H1 (cell line): ENCODE measurements around the gene ROBO2. TPM values are rescaled to one million over a fixed set of nuclear protein-coding genes. Genes with fewer than 3 reads are reported as not detected.

ENCODE experiments used
- CTCF ChIA-PET: fragments of 300-600 bp; sonication (Branson Sonifier 250); formaldehyde crosslinking; loops from one replicate; lab custom pipeline; 2021; ENCODE audit not compliant: partially characterized antibody; lab: Charles Lee
- POLR2A ChIA-PET: fragments of 300-600 bp; sonication (Branson Sonifier 250); formaldehyde crosslinking; loops from one replicate; lab custom pipeline; 2021; ENCODE audit warnings: inconsistent platforms; ENCODE audit not compliant: partially characterized antibody; lab: Charles Lee
- DNase-seq, 2 experiments: peaks; one replicate each; pipeline versions ENCODE4 v3.0.0 to v3.0.0-alpha.2; 2010 to 2022; ENCODE audit warnings: low spot score in 2 of 2, low read depth in 1 of 2, mixed read lengths in 1 of 2
- FAIRE-seq: peaks from 2 replicates; lab custom pipeline; 2011; peaks lifted over from hg19 to GRCh38; lab: Jason Lieb, UNC
- H2AFZ ChIP-seq: 2 replicates; pipeline ENCODE4 v1.8.1; 2012; ENCODE audit warnings: low read length, inconsistent platforms
- H2AK5ac ChIP-seq: 2 replicates; pipeline ENCODE4 v1.6.1; 2013; ENCODE audit warnings: low read depth, low read length
- H2BK120ac ChIP-seq: replicated peaks from 2 replicates; pipeline ENCODE3; 2013; ENCODE audit warnings: low read depth, low read length, inconsistent platforms
- H2BK12ac ChIP-seq: 2 replicates; pipeline ENCODE4 v1.6.1; 2013; ENCODE audit warnings: low read depth, low read length
- H2BK15ac ChIP-seq: 2 replicates; pipeline ENCODE4 v1.6.1; 2013; ENCODE audit warnings: low read length
- H2BK20ac ChIP-seq: 2 replicates; pipeline ENCODE4 v1.6.1; 2013; ENCODE audit warnings: low read length
- H2BK5ac ChIP-seq: 2 replicates; pipeline ENCODE4 v1.6.1; 2013; ENCODE audit warnings: low read depth, low read length
- H3K14ac ChIP-seq: 2 replicates; pipeline ENCODE4 v1.6.1; 2013; ENCODE audit warnings: inconsistent platforms; ENCODE audit not compliant: insufficient read length
- H3K18ac ChIP-seq: 2 replicates; pipeline ENCODE4 v1.6.1; 2013; ENCODE audit warnings: low read length; ENCODE audit errors: extremely low read depth
- H3K23ac ChIP-seq: 2 replicates; pipeline ENCODE4 v1.6.1; 2013; ENCODE audit warnings: inconsistent platforms; ENCODE audit not compliant: insufficient read length
- H3K23me2 ChIP-seq: 2 replicates; pipeline ENCODE4 v1.6.1; 2013; ENCODE audit warnings: low read depth, low read length
- H3K27ac ChIP-seq: 2 replicates; pipeline ENCODE4 v1.6.1; 2011; ENCODE audit warnings: low read depth, low read length, inconsistent platforms
- H3K27me3 ChIP-seq, 4 experiments: replicated peaks in 1 of 4; 1 replicate in 1 of 4; 2 replicates in 3 of 4; pipeline versions ENCODE4 v1.6.1 to v1.8.1; 2011 to 2013; ENCODE audit warnings: low read length in 3 of 4, mild to moderate bottlenecking in 3 of 4, inconsistent platforms in 2 of 4, mixed read lengths in 2 of 4, moderate library complexity in 1 of 4; ENCODE audit not compliant: control insufficient read depth in 3 of 4, insufficient read depth in 3 of 4; ENCODE audit errors: extremely low read depth in 1 of 4
- H3K36me3 ChIP-seq, 4 experiments: 2 replicates each; pipeline versions ENCODE4 v1.6.1 to v1.8.1; 2011 to 2013; ENCODE audit warnings: mild to moderate bottlenecking in 4 of 4, low read length in 3 of 4, moderate library complexity in 2 of 4, control low read depth in 1 of 4, inconsistent platforms in 1 of 4; ENCODE audit not compliant: insufficient read depth in 4 of 4, control insufficient read depth in 2 of 4
- H3K4ac ChIP-seq: replicated peaks from 2 replicates; pipeline ENCODE3; 2013; ENCODE audit warnings: low read length, low read depth, mixed read lengths, inconsistent platforms; ENCODE audit not compliant: insufficient read length
- H3K4me1 ChIP-seq, 4 experiments: replicated peaks in 1 of 4; 1 replicate in 1 of 4; 2 replicates in 3 of 4; pipeline versions ENCODE4 v1.6.1 to v1.8.1; 2011 to 2013; ENCODE audit warnings: low read length in 3 of 4, inconsistent platforms in 2 of 4, mixed read lengths in 1 of 4; ENCODE audit not compliant: insufficient read depth in 4 of 4, control insufficient read depth in 3 of 4
- H3K4me2 ChIP-seq, 2 experiments: 2 replicates each; pipeline versions ENCODE4 v1.6.1 to v1.8.1; 2011 to 2013; ENCODE audit warnings: low read depth in 2 of 2, low read length in 2 of 2, control low read depth in 1 of 2, inconsistent platforms in 1 of 2, mild to moderate bottlenecking in 1 of 2; ENCODE audit not compliant: insufficient read depth in 1 of 2
- H3K4me3 ChIP-seq, 4 experiments: fragments of 200-600, 300-600 bp in 1 of 4; sonication (generic), shearing (Covaris generic), sonication (Bioruptor Twin) in 1 of 4; 2 replicates each; pipeline versions ENCODE4 v1.5.1 to v1.8.1; 2011 to 2016; ENCODE audit warnings: low read length in 4 of 4, low read depth in 3 of 4, control low read depth in 2 of 4, inconsistent platforms in 2 of 4, mild to moderate bottlenecking in 2 of 4, mixed read lengths in 1 of 4, moderate library complexity in 1 of 4; ENCODE audit not compliant: insufficient read depth in 2 of 4; ENCODE audit errors: extremely low read depth in 1 of 4
- H3K56ac ChIP-seq: replicated peaks from 2 replicates; pipeline ENCODE3; 2013; ENCODE audit warnings: low read depth, mild to moderate bottlenecking, mixed read lengths, low read length, inconsistent platforms; ENCODE audit not compliant: insufficient read length
- H3K79me1 ChIP-seq: 2 replicates; pipeline ENCODE4 v1.6.1; 2013; ENCODE audit warnings: low read depth, low read length, control low read depth
- H3K79me2 ChIP-seq, 2 experiments: 2 replicates each; pipeline versions ENCODE4 v1.6.1 to v1.8.1; 2012 to 2013; ENCODE audit warnings: low read length in 2 of 2, mild to moderate bottlenecking in 2 of 2, inconsistent platforms in 1 of 2; ENCODE audit not compliant: insufficient read depth in 2 of 2, control insufficient read depth in 1 of 2
- H3K9ac ChIP-seq, 4 experiments: replicated peaks in 1 of 4; 1 replicate in 1 of 4; 2 replicates in 3 of 4; pipeline versions ENCODE4 v1.6.1 to v1.8.1; 2011 to 2013; ENCODE audit warnings: low read depth in 3 of 4, low read length in 3 of 4, control low read depth in 2 of 4, mild to moderate bottlenecking in 2 of 4, moderate library complexity in 2 of 4, inconsistent platforms in 1 of 4; ENCODE audit errors: extremely low read depth in 1 of 4
- H3K9me3 ChIP-seq, 2 experiments: 2 replicates each; pipeline versions ENCODE4 v1.6.1 to v1.8.1; 2012 to 2013; ENCODE audit warnings: mild to moderate bottlenecking in 2 of 2, moderate library complexity in 2 of 2, control low read depth in 1 of 2, inconsistent platforms in 1 of 2, low read depth in 1 of 2, low read length in 1 of 2, mixed read lengths in 1 of 2; ENCODE audit not compliant: insufficient read depth in 2 of 2
- H4K20me1 ChIP-seq, 2 experiments: replicated peaks in 1 of 2; 2 replicates each; pipeline versions ENCODE3 to v1.8.1; 2011 to 2013; ENCODE audit warnings: inconsistent platforms in 2 of 2, low read length in 2 of 2, mild to moderate bottlenecking in 1 of 2; ENCODE audit not compliant: insufficient read depth in 2 of 2, control insufficient read depth in 1 of 2
- H4K5ac ChIP-seq: 2 replicates; pipeline ENCODE4 v1.6.1; 2013; ENCODE audit warnings: low read length, low read depth, mixed read lengths, inconsistent platforms; ENCODE audit not compliant: insufficient read length
- H4K8ac ChIP-seq: 2 replicates; pipeline ENCODE4 v1.8.0; 2013; ENCODE audit warnings: mild to moderate bottlenecking, moderate library complexity, low read length, inconsistent platforms; ENCODE audit not compliant: insufficient read depth; ENCODE audit errors: extremely low read depth
- H4K91ac ChIP-seq: replicated peaks from 2 replicates; pipeline ENCODE3; 2013; ENCODE audit warnings: low read length, mixed read lengths, inconsistent platforms; ENCODE audit not compliant: insufficient read length
- CTCF ChIP-seq, 3 experiments: IDR thresholded peaks; 1 replicate in 2 of 3; 2 replicates in 1 of 3; pipeline versions ENCODE4 v1.5.1 to v1.6.1; 2011; ENCODE audit warnings: low read length in 3 of 3, mild to moderate bottlenecking in 3 of 3, inconsistent platforms in 2 of 3, low read depth in 1 of 3, moderate library complexity in 1 of 3; ENCODE audit not compliant: insufficient read depth in 1 of 3; ENCODE audit errors: control extremely low read depth in 1 of 3
- EP300 ChIP-seq, 2 experiments: IDR thresholded peaks; 1 replicate in 1 of 2; 2 replicates in 1 of 2; pipeline ENCODE4 v1.6.1; 2011 to 2012; ENCODE audit warnings: low read depth in 2 of 2, low read length in 2 of 2, mild to moderate bottlenecking in 2 of 2, borderline replicate concordance in 1 of 2, inconsistent platforms in 1 of 2, moderate library complexity in 1 of 2
- FOSL1 ChIP-seq: IDR thresholded peaks from 2 replicates; pipeline ENCODE4 v1.6.1; 2011; ENCODE audit warnings: mild to moderate bottlenecking, low read depth, low read length, moderate library complexity; ENCODE audit not compliant: insufficient read depth
- MAX ChIP-seq: IDR thresholded peaks from 2 replicates; pipeline ENCODE4 v1.6.1; 2012; ENCODE audit warnings: inconsistent platforms
- POLR2AphosphoS5 ChIP-seq: IDR thresholded peaks from 2 replicates; pipeline ENCODE4 v1.6.1; 2011; ENCODE audit warnings: low read depth, low read length
- RAD21 ChIP-seq, 2 experiments: IDR thresholded peaks in 1 of 2; conservative IDR thresholded peaks in 1 of 2; 2 replicates each; pipeline ENCODE4 v1.6.1; 2011; ENCODE audit warnings: low read depth in 2 of 2, low read length in 2 of 2, improper control_type of control experiment in 1 of 2, inconsistent platforms in 1 of 2, mild to moderate bottlenecking in 1 of 2, moderate library complexity in 1 of 2
- SP2 ChIP-seq: IDR thresholded peaks from 2 replicates; pipeline ENCODE4 v1.6.1; 2012; ENCODE audit warnings: mild to moderate bottlenecking, low read length, inconsistent platforms
- SRF ChIP-seq: IDR thresholded peaks from 2 replicates; pipeline ENCODE4 v1.6.1; 2011; ENCODE audit warnings: mild to moderate bottlenecking, low read depth, low read length, moderate library complexity
- TBP ChIP-seq: IDR thresholded peaks from 2 replicates; pipeline ENCODE4 v1.6.1; 2011; ENCODE audit warnings: low read depth, low read length, improper control_type of control experiment
- USF2 ChIP-seq: IDR thresholded peaks from 2 replicates; pipeline ENCODE4 v1.6.1; 2011; ENCODE audit warnings: low read length, improper control_type of control experiment
- WGBS, 2 experiments: shearing (Covaris generic) in 1 of 2; methylation state at CpG; one replicate each; pipeline versions ENCODE4 v1.1.6 to v1.1.7; 2013 to 2015; ENCODE audit warnings: low lambda C conversion rate in 2 of 2, mixed read lengths in 2 of 2, inconsistent platforms in 1 of 2, low coverage in 1 of 2, missing lambda C conversion rate in 1 of 2; ENCODE audit not compliant: insufficient replicate concordance in 2 of 2, insufficient coverage in 1 of 2, insufficient read length in 1 of 2; ENCODE audit errors: extremely low coverage in 1 of 2, missing lambda C conversion rate in 1 of 2; 5-methylcytosine and 5-hydroxymethylcytosine counted together
- polyA plus RNA-seq, 7 experiments: library from polyadenylated mRNA; depleted of rRNA in 3 of 7; stranded (reverse) in 5 of 7; unstranded in 2 of 7; fragments of >200 nt in 5 of 7; fragments of 200-250 nt in 2 of 7; gene quantifications; 1 replicate in 5 of 7; 2 replicates in 1 of 7; 4 replicates in 1 of 7; pipeline versions ENCODE4 v1.2.1 to v1.2.3, GENCODE V29; 2011 to 2013; ENCODE audit warnings: missing spikeins in 2 of 7, mixed read lengths in 2 of 7
- total RNA-seq: library from RNA; stranded (reverse); fragmentation: NEBNext Ultra II Directional; extraction: Animal tissue kit (Norgen Biotek cat#: 25700); gene quantifications from 2 replicates; pipeline ENCODE4 v1.2.1, GENCODE V29; 2021

The ROBO2 gene
- total and polyA plus RNA-seq, 2 of the 8 experiments (the other 6 are each of a cell fraction or from before 2014, with no cell fraction given): 1.5 to 2.9 TPM

GRCh38 chr3:77125966-77126365 lies 86.1 kb downstream of the ROBO2 start:
- no peak overlapping the region for H4K5ac ChIP-seq
- no peaks in the 10 kb centered on the region for H3K36me3 ChIP-seq
- no peak overlapping the region for H2BK15ac ChIP-seq
- no peak for FAIRE-seq
- no peak overlapping the region for H3K4ac ChIP-seq
- no peak overlapping the region for H2BK12ac ChIP-seq
- no peak overlapping the region for H2AK5ac ChIP-seq
- no peak for DNase-seq
- POLR2A ChIA-PET: no interaction called here
- no peak overlapping the region for H3K23ac ChIP-seq
- H3K56ac ChIP-seq: no peak overlapping the region
- CTCF ChIA-PET: no interaction called here
- no peak overlapping the region for H2BK20ac ChIP-seq
- H3K18ac ChIP-seq: no peak overlapping the region
- H3K27ac ChIP-seq: no peak overlapping the region
- WGBS, 2 experiments: 87% methylated on average over 3 of the region's 3 CpGs; no CpG with 5 or more reads in 1 of the 2 experiments
- no peak overlapping the region for H4K8ac ChIP-seq
- no peak overlapping the region for H2AFZ ChIP-seq
- no peaks in the 10 kb centered on the region for H3K4me1 ChIP-seq
- H3K14ac ChIP-seq: no peak overlapping the region
- no peaks in the 10 kb centered on the region for H3K23me2 ChIP-seq
- H3K79me1 ChIP-seq: no peaks in the 10 kb centered on the region
- no peaks in the 10 kb centered on the region for H4K20me1 ChIP-seq
- no peak overlapping the region for H3K9ac ChIP-seq
- H3K27me3 ChIP-seq: no peaks in the 10 kb centered on the region
- no peaks in the 10 kb centered on the region for H3K9me3 ChIP-seq
- H3K79me2 ChIP-seq: no peaks in the 10 kb centered on the region
- H2BK120ac ChIP-seq: no peak overlapping the region
- H4K91ac ChIP-seq: no peak overlapping the region
- no peak overlapping the region for H3K4me3 ChIP-seq
- H2BK5ac ChIP-seq: no peak overlapping the region
- no peak overlapping the region for H3K4me2 ChIP-seq
- no peak for TF ChIP-seq USF2
- no peak for TF ChIP-seq EP300 (IDR thresholded peaks at IDR 0.05; ENCODE audit: borderline replicate concordance in 1 of 2, low read depth in 2 of 2, low read length in 2 of 2)
- TF ChIP-seq SRF: no peak
- no peak for TF ChIP-seq POLR2AphosphoS5
- no peak for TF ChIP-seq FOSL1
- TF ChIP-seq CTCF (IDR thresholded peaks at IDR 0.05; ENCODE audit: control extremely low read depth in 1 of 3, insufficient read depth in 1 of 3, low read depth in 1 of 3, low read length in 3 of 3): no peak
- no peak for TF ChIP-seq RAD21 (IDR thresholded peaks at IDR 0.05 in 1 of 2, conservative IDR thresholded peaks at IDR 0.05 in 1 of 2; ENCODE audit: low read depth in 2 of 2, low read length in 2 of 2)
- no peak for TF ChIP-seq SP2
- TF ChIP-seq MAX: no peak
- TF ChIP-seq TBP: no peak
